HCT116 (cell line): ENCODE measurements around the gene SLIT1. TPM values are rescaled to one million over a fixed set of nuclear protein-coding genes. Genes with fewer than 3 reads are reported as not detected.

ENCODE experiments used
- ATAC-seq: fragments of 200-7000 bp; cut with Tn5 transposase; 2 replicates; pipeline ENCODE4 v1.9.1; 2020; ENCODE audit warnings: mild to moderate bottlenecking, moderate library complexity
- BruUV-seq: library from RNA; stranded (reverse); fragments of 400-500 nt; replicated peaks from 2 replicates; lab custom pipeline; 2021; lab: Mats Ljungman, UMichigan
- CTCF ChIA-PET: fragments of 300-600 bp; sonication (Branson Sonifier 250); formaldehyde crosslinking; loops from one replicate; lab custom pipeline; 2021; ENCODE audit warnings: antibody characterized with exemption; lab: Charles Lee
- POLR2A ChIA-PET: fragments of 300-600, 350-600 bp; sonication (Branson Sonifier 250); formaldehyde crosslinking; loops from one replicate; lab custom pipeline; 2021; ENCODE audit warnings: antibody characterized with exemption; lab: Charles Lee
- RAD21 ChIA-PET, 2 experiments: fragments of 300-600 bp; sonication (Branson Sonifier 250); formaldehyde crosslinking; loops; one replicate each; lab custom pipeline; 2023; ENCODE audit warnings: low total read pairs in 2 of 2; ENCODE audit not compliant: uncharacterized antibody in 2 of 2, unreplicated experiment in 2 of 2, low non-redundant PET in 1 of 2; lab: Charles Lee
- DNase-seq: peaks from one replicate; pipeline ENCODE4 v3.0.0-alpha.2; 2010; ENCODE audit warnings: low read depth, low spot score
- H2AFZ ChIP-seq: fragments of 200-600 bp; shearing (Covaris generic), sonication (generic); 2 replicates; pipeline ENCODE4 v1.6.1; 2017; ENCODE audit warnings: low read depth, mixed run types, mixed read lengths, antibody characterized with exemption, low read length; ENCODE audit not compliant: poor library complexity, severe bottlenecking
- H3K27ac ChIP-seq: 2 replicates; pipeline ENCODE4 v1.5.1; 2012; ENCODE audit warnings: low read depth, low read length
- H3K27me3 ChIP-seq: fragments of 200-600 bp; sonication (generic); 2 replicates; pipeline ENCODE4 v1.6.1; 2016; ENCODE audit warnings: mixed run types, low read length, mixed read lengths; ENCODE audit not compliant: insufficient read depth
- H3K36me3 ChIP-seq, 2 experiments: fragments of 200-500 bp in 1 of 2; fragments of 200-600 bp in 1 of 2; sonication (Bioruptor generic) in 1 of 2; sonication (generic) in 1 of 2; 2 replicates each; pipeline versions ENCODE4 v1.5.1 to v1.6.1; 2014 to 2016; ENCODE audit warnings: low read length in 2 of 2, inconsistent platforms in 1 of 2, mixed read lengths in 1 of 2, mixed run types in 1 of 2; ENCODE audit not compliant: insufficient read depth in 2 of 2, control insufficient read depth in 1 of 2
- H3K4me1 ChIP-seq, 2 experiments: fragments of 200-600 bp in 1 of 2; sonication (generic) in 1 of 2; 2 replicates each; pipeline versions ENCODE4 v1.5.1 to v1.6.1; 2012 to 2017; ENCODE audit warnings: low read length in 2 of 2, inconsistent platforms in 1 of 2, mild to moderate bottlenecking in 1 of 2, mixed read lengths in 1 of 2, mixed run types in 1 of 2, moderate library complexity in 1 of 2; ENCODE audit not compliant: insufficient read depth in 2 of 2, control insufficient read depth in 1 of 2
- H3K4me2 ChIP-seq: fragments of 200-600 bp; sonication (generic); 2 replicates; pipeline ENCODE4 v1.6.1; 2017; ENCODE audit warnings: mixed run types, low read length, mixed read lengths
- H3K4me3 ChIP-seq, 2 experiments: fragments of 200-600 bp in 1 of 2; sonication (generic) in 1 of 2; replicated peaks in 1 of 2; 2 replicates each; pipeline ENCODE4 v1.5.1; 2011 to 2016; ENCODE audit warnings: low read length in 2 of 2, control low read depth in 1 of 2, low read depth in 1 of 2, mild to moderate bottlenecking in 1 of 2, mixed read lengths in 1 of 2, mixed run types in 1 of 2
- H3K79me2 ChIP-seq: fragments of 200-600 bp; sonication (generic); 2 replicates; pipeline ENCODE4 v1.6.1; 2017; ENCODE audit warnings: mild to moderate bottlenecking, mixed run types, low read length, moderate library complexity, mixed read lengths; ENCODE audit not compliant: insufficient read depth
- H3K9ac ChIP-seq: fragments of 200-600 bp; sonication (generic); 2 replicates; pipeline ENCODE4 v1.6.1; 2016; ENCODE audit warnings: low read length, mixed read lengths
- H3K9me2 ChIP-seq: fragments of 200-600 bp; sonication (generic), shearing (Covaris generic); 2 replicates; pipeline ENCODE4 v1.6.1; 2017; ENCODE audit warnings: mixed run types, mild to moderate bottlenecking, moderate library complexity; ENCODE audit not compliant: insufficient read depth
- H3K9me3 ChIP-seq, 2 experiments: fragments of 200-500 bp in 1 of 2; fragments of 200-600 bp in 1 of 2; sonication (Bioruptor generic) in 1 of 2; sonication (generic) in 1 of 2; 2 replicates each; pipeline ENCODE4 v1.6.1; 2014 to 2017; ENCODE audit warnings: low read length in 2 of 2, mixed read lengths in 2 of 2, inconsistent platforms in 1 of 2, low read depth in 1 of 2, mild to moderate bottlenecking in 1 of 2, mixed run types in 1 of 2, moderate library complexity in 1 of 2; ENCODE audit not compliant: control insufficient read depth in 1 of 2, insufficient read depth in 1 of 2
- H4K20me1 ChIP-seq: fragments of 200-600 bp; sonication (generic), shearing (Covaris generic); 2 replicates; pipeline ENCODE4 v1.6.1; 2017; ENCODE audit warnings: mixed run types, mild to moderate bottlenecking, moderate library complexity; ENCODE audit not compliant: insufficient read depth
- CEBPB ChIP-seq: IDR thresholded peaks from 2 replicates; pipeline ENCODE4 v1.6.1; 2012; ENCODE audit warnings: low read depth
- EGR1 ChIP-seq: IDR thresholded peaks from 2 replicates; pipeline ENCODE4 v1.6.1; 2012; ENCODE audit warnings: low read depth
- ELF1 ChIP-seq: IDR thresholded peaks from 2 replicates; pipeline ENCODE4 v1.6.1; 2012; ENCODE audit warnings: low read depth, borderline replicate concordance
- EZH2 ChIP-seq: fragments of 200-600 bp; sonication (generic); IDR thresholded peaks from 2 replicates; pipeline ENCODE4 v1.6.1; 2017; ENCODE audit warnings: antibody characterized with exemption, mixed run types
- EZH2phosphoT487 ChIP-seq: fragments of 200-600 bp; IDR thresholded peaks from 2 replicates; pipeline ENCODE4 v1.6.1; 2018; ENCODE audit warnings: antibody characterized with exemption, borderline replicate concordance
- JUND ChIP-seq: IDR thresholded peaks from 2 replicates; pipeline ENCODE4 v1.6.1; 2012
- POLR2AphosphoS5 ChIP-seq: IDR thresholded peaks from 2 replicates; pipeline ENCODE4 v1.6.1; 2011; ENCODE audit warnings: mild to moderate bottlenecking, low read depth, low read length, moderate library complexity
- RAD21 ChIP-seq: IDR thresholded peaks from 2 replicates; pipeline ENCODE4 v1.6.1; 2012; ENCODE audit warnings: low read depth, mild to moderate bottlenecking
- SIN3A ChIP-seq: IDR thresholded peaks from 2 replicates; pipeline ENCODE4 v1.6.1; 2012; ENCODE audit warnings: low read depth
- SRF ChIP-seq: IDR thresholded peaks from 2 replicates; pipeline ENCODE4 v1.6.1; 2012; ENCODE audit warnings: low read depth
- TCF7L2 ChIP-seq: IDR thresholded peaks from 2 replicates; pipeline ENCODE4 v1.7.0; 2011; ENCODE audit warnings: borderline replicate concordance, inconsistent platforms; ENCODE audit not compliant: insufficient read depth, insufficient read length; ENCODE audit errors: extremely low read depth
- YY1 ChIP-seq: IDR thresholded peaks from 2 replicates; pipeline ENCODE4 v1.6.1; 2011; ENCODE audit warnings: low read length, low read depth, moderate library complexity, mild to moderate bottlenecking; ENCODE audit not compliant: insufficient replicate concordance; ENCODE audit errors: extremely low read depth
- ZBTB33 ChIP-seq: IDR thresholded peaks from 2 replicates; pipeline ENCODE4 v1.6.1; 2011; ENCODE audit warnings: mild to moderate bottlenecking, low read length, moderate library complexity; ENCODE audit not compliant: insufficient replicate concordance; ENCODE audit errors: extremely low read depth
- intact Hi-C: fragments of 100-400 bp; cut with micrococcal nuclease; formaldehyde crosslinking; loops from 2 replicates; pipeline ENCODE4 v1.10.0; 2022
- total RNA-seq: library from RNA; stranded (reverse); gene quantifications from one replicate; pipeline ENCODE4 v1.2.1, GENCODE V29; 2021; ENCODE audit not compliant: unreplicated experiment

Gene SLIT1
- total RNA-seq, 1 experiment from 2014 or later = 0.42 TPM

GRCh38 chr10:97018251-97019212, 167.2 kb downstream of the SLIT1 start:
- Histone ChIP-seq H3K9me3 (no peaks in the 10 kb centered on the region), H3K4me2 (no peak overlapping the region), H3K27ac (no peak overlapping the region), H3K4me1 (peaks cover 0 to 4% of the 10 kb centered on the region in 2 experiments; a peak in 3 of 4 replicates), H4K20me1 (no peaks in the 10 kb centered on the region), H3K9ac (no peak overlapping the region), H2AFZ (no peak overlapping the region), H3K36me3 (no peaks in the 10 kb centered on the region), H3K4me3 (no peak overlapping the region), H3K27me3 (no peaks in the 10 kb centered on the region), H3K9me2 (no peaks in the 10 kb centered on the region), H3K79me2 (no peaks in the 10 kb centered on the region)
- intact Hi-C loops = no loop called here
- TF ChIP-seq POLR2AphosphoS5 = no peak
- no peak for TF ChIP-seq EGR1
- no peak for TF ChIP-seq JUND
- no peak for TF ChIP-seq ZBTB33
- ChIA-PET RAD21 (no interaction called here), CTCF (no interaction called here), POLR2A (no interaction called here)
- ATAC-seq (no peak), DNase-seq (no peak)
- BruUV-seq = no TSS peak

- no peak overlapping the region for H3K4me3 ChIP-seq
- H3K79me2 ChIP-seq = no peaks in the 10 kb centered on the region
- no peaks in the 10 kb centered on the region for H3K4me1 ChIP-seq
- no peak overlapping the region for H3K27ac ChIP-seq
- H3K9me2 ChIP-seq = no peaks in the 10 kb centered on the region
- H3K9me3 ChIP-seq = no peaks in the 10 kb centered on the region
- intact Hi-C loops = no loop called here
- ChIA-PET CTCF (no interaction called here), POLR2A (no interaction called here), RAD21 (no interaction called here)
- H3K4me2 ChIP-seq = no peak overlapping the region
- DNase-seq (no peak), ATAC-seq (no peak)
- H4K20me1 ChIP-seq = no peaks in the 10 kb centered on the region
- no peak overlapping the region for H3K9ac ChIP-seq
- no peaks in the 10 kb centered on the region for H3K36me3 ChIP-seq
- no TSS peak for BruUV-seq
- no peaks in the 10 kb centered on the region for H3K27me3 ChIP-seq
- no peak overlapping the region for H2AFZ ChIP-seq
- TF ChIP-seq RAD21 (no peak), YY1 (no peak), CEBPB (no peak), SIN3A (no peak), ZBTB33 (no peak), POLR2AphosphoS5 (no peak), EGR1 (no peak), ELF1 (no peak), EZH2phosphoT487 (no peak), SRF (no peak), EZH2 (no peak), TCF7L2 (no peak)
Observed at GRCh38 chr10:97017474-97017903, 168.3 kb downstream of the SLIT1 start.
